ENCODE results near the gene TLE7. TPM values are rescaled to one million over a fixed set of nuclear protein-coding genes. Genes with fewer than 3 reads are reported as not detected.

TLE7 gene
- total and polyA plus RNA-seq, 2 of the 4 experiments (the other 2 are of a cell fraction), result not detected

GRCh38 chr16:71426069-71426879 is 15.6 kb downstream of the TLE7 start:
- peak overlapping the region; percentile 77 for H2AFZ ChIP-seq (replicated peaks; ENCODE audit: low read length, poor library complexity)
- BruUV-seq (replicated peaks), result no TSS peak
- H3K4me1 ChIP-seq (ENCODE audit: control insufficient read depth, insufficient read depth, low read length), result no peaks in the 10 kb centered on the region
- no peak overlapping the region for H3K56ac ChIP-seq (ENCODE audit: extremely low read depth, insufficient read depth, low read length)
- no peak overlapping the region for H2BK120ac ChIP-seq (ENCODE audit: low read depth, low read length)
- no peaks in the 10 kb centered on the region for H3K9me1 ChIP-seq (ENCODE audit: insufficient read depth, low read length)
- no peak overlapping the region for H3K4ac ChIP-seq (ENCODE audit: low read depth, low read length)
- H2BK15ac ChIP-seq (ENCODE audit: low read depth, low read length), result no peak overlapping the region
- H3K4me2 ChIP-seq (ENCODE audit: low read depth, low read length), result peak overlapping the region; percentile 40
- no peaks in the 10 kb centered on the region for H3K36me3 ChIP-seq (ENCODE audit: control insufficient read depth, insufficient read depth, low read length)
- no peak overlapping the region for H2AK5ac ChIP-seq (ENCODE audit: low read depth, low read length)
- H4K5ac ChIP-seq (ENCODE audit: low read depth, low read length), result no peak overlapping the region
- H3K9ac ChIP-seq (ENCODE audit: low read depth, low read length), result no peak overlapping the region
- in situ Hi-C loops (cut with MboI; ENCODE audit: low sequenced_read_pairs), result no loop called here
- H3K27ac ChIP-seq (ENCODE audit: insufficient read depth, low read length), result no peak overlapping the region
- CTCF ChIA-PET, result no interaction called here
- H3K9me3 ChIP-seq (ENCODE audit: control insufficient read depth, insufficient read depth, low read length), result no peaks in the 10 kb centered on the region
- no peak overlapping the region for H2BK5ac ChIP-seq (ENCODE audit: low read depth, low read length, poor library complexity, severe bottlenecking)
- H3K27me3 ChIP-seq (ENCODE audit: control insufficient read depth, insufficient read depth, low read length), result peaks cover 20% of the 10 kb centered on the region
- H4K20me1 ChIP-seq (ENCODE audit: insufficient read depth, low read length), result no peaks in the 10 kb centered on the region
- H3K79me1 ChIP-seq (ENCODE audit: low read depth in 1 of 2, low read length in 2 of 2), result no peaks in the 10 kb centered on the region
- H4K91ac ChIP-seq (ENCODE audit: insufficient read depth, low read depth, low read length), result no peak overlapping the region
- no peak overlapping the region for H4K8ac ChIP-seq (ENCODE audit: low read depth in 2 of 2, low read length in 2 of 2)
- intact Hi-C loops (cut with micrococcal nuclease), result no loop called here
- dilution Hi-C loops (cut with HindIII; ENCODE audit: low sequenced_read_pairs, unreplicated experiment), result no loop called here
- DNase-seq (peak; percentile 90), ATAC-seq (ENCODE audit: low read depth) (peak; percentile 93)
- H3K14ac ChIP-seq (replicated peaks; ENCODE audit: low read depth, low read length), result no peak overlapping the region
- POLR2A ChIA-PET (ENCODE audit: unreplicated experiment), result no interaction called here
- no peak overlapping the region for H2AK9ac ChIP-seq (replicated peaks; ENCODE audit: low read depth, low read length, poor library complexity)
- H3K4me3 ChIP-seq (ENCODE audit: insufficient read depth, low read depth, low read length), result peak overlapping the region; percentile 17; the same call in 1 of the 2 replicates
- H3K18ac ChIP-seq (ENCODE audit: low read depth, low read length), result no peak overlapping the region
- WGBS, 2 experiments (ENCODE audit: extremely low coverage in 2 of 2, insufficient read length in 1 of 2), result 5% methylated on average over 35 of the region's 48 CpGs; no CpG with 5 or more reads in 1 of the 2 experiments
- no peak for TF ChIP-seq CHD1 (IDR thresholded peaks at IDR 0.05; ENCODE audit: low read depth, low read length)
- TF ChIP-seq FOS (IDR thresholded peaks at IDR 0.05; ENCODE audit: low read depth, low read length), result no peak; the same call in 1 of the 2 replicates
- TF ChIP-seq USF2 (IDR thresholded peaks at IDR 0.05; ENCODE audit: low read depth, low read length), result 0 out of 2 replicates have a peak, but pooled peaks have one; percentile 12
- no peak for TF ChIP-seq ELK1 (IDR thresholded peaks at IDR 0.05; ENCODE audit: borderline replicate concordance, low read depth, low read length)
- no peak for TF ChIP-seq RAD21 (IDR thresholded peaks at IDR 0.05; ENCODE audit: low read length)
- no peak overlapping the region for H3K23ac ChIP-seq (ENCODE audit: low read depth, low read length)
- H2BK20ac ChIP-seq (ENCODE audit: low read depth, low read length), result no peak overlapping the region
